ENCODE measurements around the gene CCDC191.

CCDC191 gene

DNA sequence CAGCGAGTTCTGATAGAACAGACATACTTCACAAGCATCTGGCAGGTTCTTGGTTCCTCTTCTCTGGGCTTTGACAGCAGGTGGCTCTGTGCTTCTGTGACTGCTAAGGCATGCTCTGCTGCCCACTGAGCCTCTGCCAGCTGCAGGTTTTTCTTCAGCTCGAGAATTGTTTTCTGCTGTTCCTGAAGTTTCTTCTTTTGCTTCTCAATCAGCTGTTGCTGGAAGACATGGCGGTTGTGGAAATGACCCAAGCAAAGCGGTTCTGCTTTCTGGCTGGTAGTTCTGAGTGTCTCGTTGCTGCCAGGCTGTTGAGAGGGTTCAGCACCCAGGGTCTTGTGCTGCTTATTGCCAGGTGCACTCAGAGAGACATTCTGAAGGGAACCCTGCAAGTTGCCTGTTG is 50.8 kb downstream of the CCDC191 start:
- TF ChIP-seq, protein P1, sequence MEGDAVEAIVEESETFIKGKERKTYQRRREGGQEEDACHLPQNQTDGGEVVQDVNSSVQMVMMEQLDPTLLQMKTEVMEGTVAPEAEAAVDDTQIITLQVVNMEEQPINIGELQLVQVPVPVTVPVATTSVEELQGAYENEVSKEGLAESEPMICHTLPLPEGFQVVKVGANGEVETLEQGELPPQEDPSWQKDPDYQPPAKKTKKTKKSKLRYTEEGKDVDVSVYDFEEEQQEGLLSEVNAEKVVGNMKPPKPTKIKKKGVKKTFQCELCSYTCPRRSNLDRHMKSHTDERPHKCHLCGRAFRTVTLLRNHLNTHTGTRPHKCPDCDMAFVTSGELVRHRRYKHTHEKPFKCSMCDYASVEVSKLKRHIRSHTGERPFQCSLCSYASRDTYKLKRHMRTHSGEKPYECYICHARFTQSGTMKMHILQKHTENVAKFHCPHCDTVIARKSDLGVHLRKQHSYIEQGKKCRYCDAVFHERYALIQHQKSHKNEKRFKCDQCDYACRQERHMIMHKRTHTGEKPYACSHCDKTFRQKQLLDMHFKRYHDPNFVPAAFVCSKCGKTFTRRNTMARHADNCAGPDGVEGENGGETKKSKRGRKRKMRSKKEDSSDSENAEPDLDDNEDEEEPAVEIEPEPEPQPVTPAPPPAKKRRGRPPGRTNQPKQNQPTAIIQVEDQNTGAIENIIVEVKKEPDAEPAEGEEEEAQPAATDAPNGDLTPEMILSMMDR (IDR thresholded peaks at IDR 0.05; ENCODE audit: borderline replicate concordance, control extremely low read depth, extremely low read depth, insufficient read depth, missing control alignments), result no peak
- in situ Hi-C loops (cut with MboI; ENCODE audit: low sequenced_read_pairs, unreplicated experiment), result no loop called here
- DNase-seq (ENCODE audit: low spot score), result no peak

DNA sequence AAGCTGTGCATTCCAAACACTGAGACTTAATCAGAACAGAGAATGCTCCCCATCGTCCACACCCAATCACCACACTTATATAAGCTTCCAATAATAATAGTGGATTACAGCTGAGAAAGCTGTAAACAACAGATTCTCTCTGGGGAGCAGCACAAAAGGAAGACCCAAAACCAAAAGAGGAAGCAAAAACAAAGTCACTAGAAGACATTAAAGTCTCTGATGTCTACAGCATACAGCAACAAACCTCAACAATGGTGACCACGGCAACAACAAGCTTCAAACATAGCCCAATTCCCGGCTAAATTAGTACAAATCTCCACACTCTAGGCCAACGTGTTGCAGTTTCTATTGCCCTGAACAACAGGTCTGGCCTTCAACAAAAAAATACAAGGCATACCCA is 70.8 kb downstream of the CCDC191 start:
- in situ Hi-C loops (cut with MboI; ENCODE audit: low sequenced_read_pairs, unreplicated experiment), result no loop called here
- TF ChIP-seq, protein P1 (IDR thresholded peaks at IDR 0.05; ENCODE audit: borderline replicate concordance, control extremely low read depth, extremely low read depth, insufficient read depth, missing control alignments), result no peak
- DNase-seq (ENCODE audit: low spot score), result peak; percentile 22

DNA sequence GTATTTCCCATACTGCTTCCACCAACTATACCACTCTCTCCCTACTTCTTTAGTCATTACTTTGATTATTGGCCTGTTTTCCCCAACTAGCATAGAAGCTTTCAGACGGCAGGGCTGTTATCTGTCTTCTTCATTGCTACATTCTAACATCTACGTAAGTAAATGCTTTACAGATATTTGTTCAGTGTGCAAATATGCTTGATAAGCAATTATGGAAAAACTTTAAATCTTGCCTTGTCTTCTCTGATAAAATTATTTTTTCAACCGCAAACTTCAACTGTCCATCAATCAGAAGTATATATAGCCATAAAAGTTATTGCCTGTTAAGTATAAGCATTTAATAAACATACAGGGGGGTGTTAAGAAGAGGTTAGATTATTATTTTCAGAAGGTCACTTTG is 72.8 kb downstream of the CCDC191 start:
- DNase-seq (ENCODE audit: low spot score), result no peak
- in situ Hi-C loops (cut with MboI; ENCODE audit: low sequenced_read_pairs, unreplicated experiment), result no loop called here
- TF ChIP-seq, protein P1 (IDR thresholded peaks at IDR 0.05; ENCODE audit: borderline replicate concordance, control extremely low read depth, extremely low read depth, insufficient read depth, missing control alignments), result no peak

DNA sequence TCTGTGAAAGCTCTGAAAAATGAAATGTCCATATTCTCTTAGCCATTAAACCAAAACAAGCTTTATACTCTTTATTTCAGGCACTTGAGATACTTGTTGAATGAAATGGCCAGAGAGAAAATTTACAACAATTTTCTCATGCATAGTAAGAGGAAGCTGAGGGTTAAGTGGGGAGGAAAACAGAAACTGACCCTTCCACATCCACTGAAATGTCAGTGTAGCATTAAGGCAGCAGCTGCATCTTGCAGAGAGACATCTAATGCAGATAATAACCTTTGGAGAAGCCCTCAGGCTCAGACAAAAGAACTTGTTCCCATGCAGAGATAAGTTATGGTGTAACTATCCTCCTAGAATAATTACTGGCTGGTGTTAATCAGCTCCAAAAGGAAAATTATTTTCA is 74.5 kb downstream of the CCDC191 start:
- in situ Hi-C loops (cut with MboI; ENCODE audit: low sequenced_read_pairs, unreplicated experiment), result no loop called here
- TF ChIP-seq, protein P1 (IDR thresholded peaks at IDR 0.05; ENCODE audit: borderline replicate concordance, control extremely low read depth, extremely low read depth, insufficient read depth, missing control alignments), result no peak
- DNase-seq (ENCODE audit: low spot score), result no peak

DNA sequence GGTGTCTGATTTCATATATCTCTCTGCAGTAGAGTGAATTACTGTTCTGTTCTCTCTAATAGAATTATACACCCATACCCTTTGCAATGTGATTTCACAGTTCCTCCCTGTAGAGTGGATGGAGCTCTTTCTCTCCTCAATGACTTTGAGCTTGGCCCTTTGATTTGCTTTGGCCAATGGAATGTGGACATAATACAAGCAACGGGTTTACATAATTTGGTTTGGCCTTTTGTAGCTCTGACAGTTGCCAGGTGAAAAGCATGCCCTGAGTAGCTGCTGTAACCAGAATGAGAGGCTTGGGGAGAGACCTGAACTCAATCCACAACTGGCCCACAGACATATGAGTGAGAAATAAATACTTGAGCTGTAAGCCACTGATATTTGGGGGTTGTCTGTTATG is 76.4 kb downstream of the CCDC191 start:
- no peak for DNase-seq (ENCODE audit: low spot score)
- TF ChIP-seq, protein P1 (IDR thresholded peaks at IDR 0.05; ENCODE audit: borderline replicate concordance, control extremely low read depth, extremely low read depth, insufficient read depth, missing control alignments), result no peak
- in situ Hi-C loops (cut with MboI; ENCODE audit: low sequenced_read_pairs, unreplicated experiment), result no loop called here

DNA sequence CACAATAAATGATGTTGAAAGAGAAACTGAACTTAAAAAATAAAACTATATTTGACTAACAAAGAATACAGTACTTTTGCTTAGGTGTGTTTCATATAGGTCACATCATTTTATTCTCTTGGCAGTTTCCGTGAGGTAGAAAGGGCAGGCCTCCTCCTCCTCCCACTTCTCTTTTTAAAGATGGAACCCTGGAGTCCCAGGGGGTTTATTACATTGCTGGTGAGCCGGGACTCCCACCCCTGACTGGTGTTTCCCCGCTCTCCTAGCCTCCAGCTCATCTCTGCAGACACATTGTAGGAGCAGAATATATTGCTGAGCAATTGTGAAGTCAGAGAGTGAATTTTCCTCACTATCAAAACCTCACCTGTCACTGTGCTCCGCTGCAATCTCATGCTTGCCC is 78.5 kb downstream of the CCDC191 start:
- TF ChIP-seq, protein P1 (IDR thresholded peaks at IDR 0.05; ENCODE audit: borderline replicate concordance, control extremely low read depth, extremely low read depth, insufficient read depth, missing control alignments), result no peak
- in situ Hi-C loops (cut with MboI; ENCODE audit: low sequenced_read_pairs, unreplicated experiment), result no loop called here
- DNase-seq (ENCODE audit: low spot score), result no peak

DNA sequence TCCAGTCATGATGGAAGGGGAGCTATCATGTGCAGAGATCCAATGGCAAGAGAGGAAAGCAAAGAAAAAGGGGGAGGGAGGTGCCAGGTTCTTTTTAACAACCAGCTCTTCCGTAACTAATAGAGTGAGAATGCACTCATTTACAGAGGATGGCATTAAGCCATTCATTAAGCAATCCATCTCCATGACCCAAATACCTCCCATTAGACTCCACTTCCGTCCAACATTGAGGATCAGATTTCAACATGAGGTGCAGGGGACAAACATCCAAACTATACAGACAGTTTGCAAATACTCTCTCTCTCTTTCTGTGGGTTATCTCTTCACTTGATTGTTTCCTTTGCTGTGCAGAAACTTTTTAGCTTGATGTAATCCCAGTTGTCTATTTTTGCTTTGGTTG is 87.3 kb downstream of the CCDC191 start:
- no peak for DNase-seq (ENCODE audit: low spot score)
- TF ChIP-seq, protein P1 (IDR thresholded peaks at IDR 0.05; ENCODE audit: borderline replicate concordance, control extremely low read depth, extremely low read depth, insufficient read depth, missing control alignments), result no peak
- in situ Hi-C loops (cut with MboI; ENCODE audit: low sequenced_read_pairs, unreplicated experiment), result no loop called here
